ENCODE results near the gene FAM120AOS.
A peak's percentile ranks its signal among the peaks of the same experiment; 100 is the strongest.

The FAM120AOS gene

DNA sequence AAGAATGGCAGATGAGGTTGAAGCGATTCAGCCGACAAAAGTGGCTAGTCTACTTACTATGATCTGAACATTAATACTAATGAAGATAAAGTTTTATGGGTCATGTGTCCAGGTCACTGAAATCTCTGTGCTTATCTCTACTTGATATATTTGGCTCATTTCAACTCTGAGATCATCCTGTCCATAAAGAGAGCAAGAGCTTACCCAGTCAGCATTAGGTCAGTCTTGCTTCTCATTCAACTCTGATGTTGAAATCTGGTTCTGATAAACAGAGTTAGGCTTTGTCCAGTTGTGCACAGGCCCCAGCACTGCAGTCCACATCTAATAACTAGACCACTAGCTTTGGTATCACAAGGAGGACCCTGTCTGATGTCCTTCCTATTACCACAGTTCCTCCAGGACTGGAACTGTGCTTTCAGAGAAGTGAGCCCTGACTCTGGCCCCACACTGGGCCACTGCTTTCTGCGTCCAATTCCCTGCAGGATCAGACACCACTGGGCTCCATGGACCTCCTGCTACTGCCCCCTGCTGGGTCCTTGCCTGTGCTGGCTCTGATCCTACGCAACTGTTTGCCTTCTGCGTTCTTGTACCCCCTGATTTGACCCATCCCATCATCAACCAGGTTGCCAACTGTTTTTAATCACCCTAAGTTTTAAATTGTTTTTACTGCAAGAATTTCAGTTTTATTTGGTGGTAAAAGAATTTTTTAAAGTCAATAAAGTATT is 25.6 kb downstream of the FAM120AOS start:
- CTCF ChIA-PET = interaction anchor here (0.6 to 0.7 kb wide), 3 partner anchors 13 to 35 kb away, joined by 3 to 4 read pairs (median 3); no protein-coding TSS in a partner anchor
- POLR2A ChIA-PET = no interaction called here
- H3K27ac ChIP-seq (ENCODE audit: extremely low read depth, low read depth, low read length) = no peak overlapping the region
- no peaks in the 10 kb centered on the region for H3K4me1 ChIP-seq (ENCODE audit: control insufficient read depth, insufficient read depth, low read length)
- H3K9me3 ChIP-seq (ENCODE audit: control insufficient read depth, insufficient read depth, low read depth, low read length) = no peaks in the 10 kb centered on the region
- TF ChIP-seq YY2 (tag by site-specific recombination; IDR thresholded peaks at IDR 0.05) (no peak), ZSCAN30 (tag by site-specific recombination; IDR thresholded peaks at IDR 0.05) (no peak), ZIC2 (tag by site-specific recombination; IDR thresholded peaks at IDR 0.05) (0 out of 2 replicates have a peak, but pooled peaks have one; percentile 27)
- TF ChIP-seq, protein P1, sequence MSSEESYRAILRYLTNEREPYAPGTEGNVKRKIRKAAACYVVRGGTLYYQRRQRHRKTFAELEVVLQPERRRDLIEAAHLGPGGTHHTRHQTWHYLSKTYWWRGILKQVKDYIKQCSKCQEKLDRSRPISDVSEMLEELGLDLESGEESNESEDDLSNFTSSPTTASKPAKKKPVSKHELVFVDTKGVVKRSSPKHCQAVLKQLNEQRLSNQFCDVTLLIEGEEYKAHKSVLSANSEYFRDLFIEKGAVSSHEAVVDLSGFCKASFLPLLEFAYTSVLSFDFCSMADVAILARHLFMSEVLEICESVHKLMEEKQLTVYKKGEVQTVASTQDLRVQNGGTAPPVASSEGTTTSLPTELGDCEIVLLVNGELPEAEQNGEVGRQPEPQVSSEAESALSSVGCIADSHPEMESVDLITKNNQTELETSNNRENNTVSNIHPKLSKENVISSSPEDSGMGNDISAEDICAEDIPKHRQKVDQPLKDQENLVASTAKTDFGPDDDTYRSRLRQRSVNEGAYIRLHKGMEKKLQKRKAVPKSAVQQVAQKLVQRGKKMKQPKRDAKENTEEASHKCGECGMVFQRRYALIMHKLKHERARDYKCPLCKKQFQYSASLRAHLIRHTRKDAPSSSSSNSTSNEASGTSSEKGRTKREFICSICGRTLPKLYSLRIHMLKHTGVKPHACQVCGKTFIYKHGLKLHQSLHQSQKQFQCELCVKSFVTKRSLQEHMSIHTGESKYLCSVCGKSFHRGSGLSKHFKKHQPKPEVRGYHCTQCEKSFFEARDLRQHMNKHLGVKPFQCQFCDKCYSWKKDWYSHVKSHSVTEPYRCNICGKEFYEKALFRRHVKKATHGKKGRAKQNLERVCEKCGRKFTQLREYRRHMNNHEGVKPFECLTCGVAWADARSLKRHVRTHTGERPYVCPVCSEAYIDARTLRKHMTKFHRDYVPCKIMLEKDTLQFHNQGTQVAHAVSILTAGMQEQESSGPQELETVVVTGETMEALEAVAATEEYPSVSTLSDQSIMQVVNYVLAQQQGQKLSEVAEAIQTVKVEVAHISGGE (tag by site-specific recombination; conservative IDR thresholded peaks at IDR 0.05; ENCODE audit: low read depth) = no peak
- H3K4me3 ChIP-seq (ENCODE audit: low read depth, low read length) = no peak overlapping the region
- H3K36me3 ChIP-seq (ENCODE audit: control insufficient read depth in 2 of 2, insufficient read depth in 1 of 2, low read length in 2 of 2) = no peaks in the 10 kb centered on the region

DNA sequence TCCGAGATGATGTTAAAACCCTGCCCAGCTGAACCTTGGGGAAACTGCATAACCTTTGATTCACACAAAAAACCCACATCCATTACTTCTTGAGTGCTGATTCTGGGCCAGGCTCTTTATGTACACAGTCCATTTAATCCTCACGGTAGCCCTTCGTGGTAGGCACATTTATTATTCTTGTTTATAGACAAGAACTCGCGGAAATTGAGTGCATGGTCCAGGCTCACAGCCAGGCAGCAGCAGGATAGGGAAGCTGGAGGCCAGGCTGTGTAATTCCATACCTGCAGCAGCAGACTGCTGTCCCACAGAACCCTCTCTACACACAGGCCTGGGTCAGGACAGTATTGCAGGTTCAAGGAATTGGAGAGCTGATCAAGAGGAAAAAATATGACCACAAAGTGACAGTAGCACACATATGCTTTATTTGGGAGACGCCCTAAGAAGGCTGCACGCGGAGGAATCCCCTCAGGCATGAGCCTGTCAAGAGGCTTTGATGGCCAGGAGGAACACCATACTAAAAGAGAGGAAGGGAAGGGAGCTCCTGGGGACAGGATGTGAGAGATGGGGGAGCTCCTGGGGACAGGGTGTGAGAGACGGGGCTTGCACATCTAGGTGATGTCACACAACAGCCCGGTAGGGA is 30.3 kb downstream of the FAM120AOS start:
- TF ChIP-seq ZNF624 (tag by site-specific recombination; IDR thresholded peaks at IDR 0.05) = no peak
- TF ChIP-seq SETDB1 (IDR thresholded peaks at IDR 0.05; ENCODE audit: insufficient read length, low read length) = no peak
- TF ChIP-seq ZNF610 (tag by site-specific recombination; IDR thresholded peaks at IDR 0.05; ENCODE audit: borderline replicate concordance) = no peak
- no peak for TF ChIP-seq KLF1 (tag by site-specific recombination; IDR thresholded peaks at IDR 0.05)
- no peak for TF ChIP-seq ZNF157 (tag by site-specific recombination; IDR thresholded peaks at IDR 0.05)
- no peak for TF ChIP-seq ZNF549 (tag by site-specific recombination; IDR thresholded peaks at IDR 0.05)
- no peak for TF ChIP-seq ZNF37A (tag by site-specific recombination; IDR thresholded peaks at IDR 0.05)
- TF ChIP-seq, protein P2, sequence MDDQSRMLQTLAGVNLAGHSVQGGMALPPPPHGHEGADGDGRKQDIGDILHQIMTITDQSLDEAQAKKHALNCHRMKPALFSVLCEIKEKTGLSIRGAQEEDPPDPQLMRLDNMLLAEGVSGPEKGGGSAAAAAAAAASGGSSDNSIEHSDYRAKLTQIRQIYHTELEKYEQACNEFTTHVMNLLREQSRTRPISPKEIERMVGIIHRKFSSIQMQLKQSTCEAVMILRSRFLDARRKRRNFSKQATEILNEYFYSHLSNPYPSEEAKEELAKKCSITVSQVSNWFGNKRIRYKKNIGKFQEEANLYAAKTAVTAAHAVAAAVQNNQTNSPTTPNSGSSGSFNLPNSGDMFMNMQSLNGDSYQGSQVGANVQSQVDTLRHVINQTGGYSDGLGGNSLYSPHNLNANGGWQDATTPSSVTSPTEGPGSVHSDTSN (CRISPR knock-in tag; IDR thresholded peaks at IDR 0.05) = no peak
- no peak for TF ChIP-seq ZNF121 (tag by site-specific recombination; IDR thresholded peaks at IDR 0.05)
- no peak for TF ChIP-seq FEZF1 (tag by site-specific recombination; IDR thresholded peaks at IDR 0.05)
- TF ChIP-seq, protein P3, sequence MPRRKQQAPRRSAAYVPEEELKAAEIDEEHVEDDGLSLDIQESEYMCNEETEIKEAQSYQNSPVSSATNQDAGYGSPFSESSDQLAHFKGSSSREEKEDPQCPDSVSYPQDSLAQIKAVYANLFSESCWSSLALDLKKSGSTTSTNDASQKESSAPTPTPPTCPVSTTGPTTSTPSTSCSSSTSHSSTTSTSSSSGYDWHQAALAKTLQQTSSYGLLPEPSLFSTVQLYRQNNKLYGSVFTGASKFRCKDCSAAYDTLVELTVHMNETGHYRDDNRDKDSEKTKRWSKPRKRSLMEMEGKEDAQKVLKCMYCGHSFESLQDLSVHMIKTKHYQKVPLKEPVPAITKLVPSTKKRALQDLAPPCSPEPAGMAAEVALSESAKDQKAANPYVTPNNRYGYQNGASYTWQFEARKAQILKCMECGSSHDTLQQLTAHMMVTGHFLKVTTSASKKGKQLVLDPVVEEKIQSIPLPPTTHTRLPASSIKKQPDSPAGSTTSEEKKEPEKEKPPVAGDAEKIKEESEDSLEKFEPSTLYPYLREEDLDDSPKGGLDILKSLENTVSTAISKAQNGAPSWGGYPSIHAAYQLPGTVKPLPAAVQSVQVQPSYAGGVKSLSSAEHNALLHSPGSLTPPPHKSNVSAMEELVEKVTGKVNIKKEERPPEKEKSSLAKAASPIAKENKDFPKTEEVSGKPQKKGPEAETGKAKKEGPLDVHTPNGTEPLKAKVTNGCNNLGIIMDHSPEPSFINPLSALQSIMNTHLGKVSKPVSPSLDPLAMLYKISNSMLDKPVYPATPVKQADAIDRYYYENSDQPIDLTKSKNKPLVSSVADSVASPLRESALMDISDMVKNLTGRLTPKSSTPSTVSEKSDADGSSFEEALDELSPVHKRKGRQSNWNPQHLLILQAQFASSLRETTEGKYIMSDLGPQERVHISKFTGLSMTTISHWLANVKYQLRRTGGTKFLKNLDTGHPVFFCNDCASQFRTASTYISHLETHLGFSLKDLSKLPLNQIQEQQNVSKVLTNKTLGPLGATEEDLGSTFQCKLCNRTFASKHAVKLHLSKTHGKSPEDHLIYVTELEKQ (tag by site-specific recombination; IDR thresholded peaks at IDR 0.05; ENCODE audit: borderline replicate concordance) = no peak
- TF ChIP-seq YY1 (tag by site-specific recombination; IDR thresholded peaks at IDR 0.05) = no peak
- TF ChIP-seq, protein P4, sequence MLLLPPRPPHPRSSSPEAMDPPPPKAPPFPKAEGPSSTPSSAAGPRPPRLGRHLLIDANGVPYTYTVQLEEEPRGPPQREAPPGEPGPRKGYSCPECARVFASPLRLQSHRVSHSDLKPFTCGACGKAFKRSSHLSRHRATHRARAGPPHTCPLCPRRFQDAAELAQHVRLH (tag by site-specific recombination; IDR thresholded peaks at IDR 0.05) = no peak
- TF ChIP-seq, protein P5, sequence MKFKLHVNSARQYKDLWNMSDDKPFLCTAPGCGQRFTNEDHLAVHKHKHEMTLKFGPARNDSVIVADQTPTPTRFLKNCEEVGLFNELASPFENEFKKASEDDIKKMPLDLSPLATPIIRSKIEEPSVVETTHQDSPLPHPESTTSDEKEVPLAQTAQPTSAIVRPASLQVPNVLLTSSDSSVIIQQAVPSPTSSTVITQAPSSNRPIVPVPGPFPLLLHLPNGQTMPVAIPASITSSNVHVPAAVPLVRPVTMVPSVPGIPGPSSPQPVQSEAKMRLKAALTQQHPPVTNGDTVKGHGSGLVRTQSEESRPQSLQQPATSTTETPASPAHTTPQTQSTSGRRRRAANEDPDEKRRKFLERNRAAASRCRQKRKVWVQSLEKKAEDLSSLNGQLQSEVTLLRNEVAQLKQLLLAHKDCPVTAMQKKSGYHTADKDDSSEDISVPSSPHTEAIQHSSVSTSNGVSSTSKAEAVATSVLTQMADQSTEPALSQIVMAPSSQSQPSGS (tag by site-specific recombination; IDR thresholded peaks at IDR 0.05; ENCODE audit: low read depth) = no peak
- Histone ChIP-seq H3K27ac (ENCODE audit: extremely low read depth, low read depth, low read length) (no peak overlapping the region), H3K9me3 (ENCODE audit: control insufficient read depth, insufficient read depth, low read depth, low read length) (no peaks in the 10 kb centered on the region), H3K36me3 (ENCODE audit: control insufficient read depth in 2 of 2, insufficient read depth in 1 of 2, low read length in 2 of 2) (no peaks in the 10 kb centered on the region), H3K4me3 (ENCODE audit: low read depth, low read length) (no peak overlapping the region), H3K4me1 (ENCODE audit: control insufficient read depth, insufficient read depth, low read length) (no peaks in the 10 kb centered on the region)
- ChIA-PET CTCF (interaction anchor here (0.6 to 1.0 kb wide), 2 partner anchors 35 to 314 kb away, joined by 3 to 4 read pairs; no protein-coding TSS in a partner anchor), POLR2A (no interaction called here)

All from HEK293 (cell line).